NCI-H2196 treated with DMSO at 0.1 percent for 48 hours (cell line): ENCODE measurements around the gene SEZ6L2.

Experiments used
- DNase-seq: peaks from one replicate; lab custom pipeline; 2025; ENCODE audit not compliant: unreplicated experiment; lab: John Stamatoyannopoulos, UW

The SEZ6L2 gene

DNA sequence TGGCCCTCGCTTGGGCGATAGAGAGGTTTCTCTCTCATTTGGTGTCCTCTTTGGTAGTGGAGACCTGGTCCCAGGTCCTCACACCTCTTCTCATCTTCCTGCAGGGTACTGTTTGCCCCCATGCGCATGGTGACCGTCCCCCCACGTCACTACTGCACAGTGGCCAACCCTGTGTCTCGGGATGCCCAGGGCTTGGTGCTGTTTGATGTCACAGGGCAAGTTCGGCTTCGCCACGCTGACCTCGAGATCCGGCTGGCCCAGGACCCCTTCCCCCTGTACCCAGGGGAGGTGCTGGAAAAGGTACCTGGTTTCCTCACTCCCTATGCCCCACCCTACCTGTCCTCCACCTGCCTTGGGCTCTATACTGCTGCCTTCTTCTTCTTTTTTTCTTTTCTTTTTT is 68.6 kb downstream of the SEZ6L2 start:
- DNase-seq = no peak

DNA sequence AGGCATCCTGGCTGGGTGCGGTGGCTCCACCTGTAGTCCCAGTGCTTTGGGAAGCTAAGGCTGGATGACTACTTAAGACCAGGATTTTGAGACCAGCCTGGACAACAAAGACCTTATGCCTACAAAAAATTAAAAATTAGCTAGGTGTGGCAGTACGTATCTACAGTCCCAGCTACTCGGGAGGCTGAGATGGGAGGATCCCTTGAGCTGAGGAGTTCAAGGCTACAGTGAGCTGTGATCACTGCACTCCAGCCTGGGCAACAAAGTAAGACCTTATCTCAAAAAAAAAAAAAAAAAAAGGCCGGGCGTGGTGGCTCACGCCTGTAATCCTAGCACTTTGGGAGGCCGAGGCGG is 73.0 kb downstream of the SEZ6L2 start:
- DNase-seq = no peak

DNA sequence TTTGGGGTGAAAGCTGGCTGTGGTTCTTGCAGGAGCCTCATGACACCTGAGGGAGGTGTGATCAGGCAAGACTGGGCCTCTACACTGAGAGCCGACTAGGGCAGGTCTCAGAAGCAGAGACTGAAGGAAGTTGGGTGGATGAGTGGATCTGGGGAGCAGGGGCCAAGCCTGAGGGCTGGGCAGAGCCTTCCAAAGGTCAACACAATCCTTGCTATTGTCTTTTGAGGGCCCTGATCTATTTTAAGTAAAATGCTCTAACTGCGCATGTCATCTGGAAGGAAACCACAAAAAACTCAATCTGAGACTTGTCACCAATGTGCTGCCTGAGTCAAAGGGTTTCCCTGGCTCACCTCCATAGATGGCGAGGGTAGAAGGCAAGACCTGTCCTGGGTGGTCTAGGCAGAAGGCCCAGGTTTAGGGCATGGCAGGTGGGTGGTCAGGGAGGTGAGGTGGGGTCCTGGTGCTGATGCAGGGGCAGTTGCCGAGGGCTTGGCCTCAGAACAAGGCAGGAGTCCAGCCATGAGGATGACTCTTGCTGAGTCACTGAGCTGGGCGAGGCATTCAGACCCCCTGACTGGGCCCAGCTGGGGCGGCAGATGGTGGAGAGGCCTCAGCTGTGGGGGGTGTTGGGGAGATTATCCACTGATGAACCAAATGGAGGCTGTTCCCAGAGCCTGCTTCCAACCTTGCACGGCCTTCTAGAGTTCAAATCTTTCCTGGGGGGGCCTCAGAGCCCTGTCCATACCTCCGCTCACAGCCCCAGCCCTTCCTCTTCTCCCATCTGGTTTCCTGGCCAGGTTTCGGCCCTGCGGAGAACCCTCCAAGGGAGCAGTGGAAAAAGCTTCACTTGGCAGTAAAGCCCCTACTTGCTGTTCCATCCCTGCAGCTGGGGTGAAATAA is 74.0 kb downstream of the SEZ6L2 start:
- DNase-seq = no peak

DNA sequence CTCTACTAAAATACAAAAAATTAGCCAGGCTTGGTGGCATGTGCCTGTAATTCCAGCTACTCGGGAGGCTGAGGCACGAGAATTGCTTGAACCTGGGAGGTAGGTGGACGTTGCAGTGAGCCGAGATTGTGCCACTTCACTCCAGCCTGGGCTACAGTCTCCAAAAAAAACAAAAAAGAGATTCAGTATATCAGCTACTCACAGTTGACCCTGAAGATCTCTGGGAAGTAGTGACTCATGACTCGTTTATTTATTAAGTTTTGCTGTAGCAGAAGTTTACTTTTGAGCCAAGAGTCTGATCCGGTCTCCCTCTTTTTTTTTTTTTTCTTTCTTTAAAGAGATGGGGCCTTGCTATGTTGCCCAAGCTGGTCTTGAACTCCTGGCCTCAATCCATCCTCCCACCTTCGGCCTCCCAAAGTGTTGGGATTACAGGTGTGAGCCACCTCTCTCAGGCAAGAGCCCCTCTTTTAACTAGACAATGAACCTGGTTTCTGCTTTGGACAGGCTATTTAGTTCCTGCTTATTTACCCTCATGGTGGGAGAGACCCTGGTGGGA is 74.7 kb downstream of the SEZ6L2 start:
- DNase-seq = no peak

DNA sequence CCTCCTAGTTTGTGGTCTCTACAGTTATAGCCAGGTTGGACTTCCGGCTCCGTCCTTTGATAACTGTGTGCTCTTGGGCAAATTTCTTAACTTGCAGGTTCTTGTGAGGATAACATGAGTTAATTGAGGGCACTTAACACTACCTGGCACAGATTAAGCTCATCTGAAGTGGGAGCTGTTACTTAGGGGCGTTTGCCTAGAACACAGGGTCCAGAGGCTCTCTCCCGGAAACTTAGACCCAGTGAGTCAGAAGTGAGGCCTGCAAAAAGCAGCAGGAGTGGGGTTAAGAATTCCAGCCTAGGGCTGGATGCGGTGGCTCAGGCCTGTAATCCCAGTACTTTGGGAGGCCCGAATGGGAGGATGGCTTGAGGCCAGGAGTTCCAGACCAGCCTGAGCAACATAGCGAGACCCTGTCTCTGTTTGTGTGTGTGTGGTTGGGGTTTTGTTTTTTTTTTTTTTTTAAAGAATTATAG is 77.7 kb downstream of the SEZ6L2 start:
- no peak for DNase-seq
